Sigmoid colon (tissue), 3 donors: ENCODE data around the gene PTPRD.

Experiments
- POLR2A ChIP-seq, 2 donors: fragments of 450-650 bp; IDR thresholded peaks; one replicate each; pipeline ENCODE4 v1.6.1; 2016; ENCODE audit warnings: antibody characterized with exemption in 2 of 2, mild to moderate bottlenecking in 2 of 2, moderate library complexity in 2 of 2
- TF ChIP-seq, protein P1 (sequence below), 4 experiments: fragments of 450-650 bp in 3 of 4; fragments of 200-600 bp in 1 of 4; IDR thresholded peaks; one replicate each; pipeline ENCODE4 v1.5.1; 2016 to 2019; ENCODE audit warnings: antibody characterized with exemption in 4 of 4, mild to moderate bottlenecking in 3 of 4, moderate library complexity in 2 of 4

DNA sequence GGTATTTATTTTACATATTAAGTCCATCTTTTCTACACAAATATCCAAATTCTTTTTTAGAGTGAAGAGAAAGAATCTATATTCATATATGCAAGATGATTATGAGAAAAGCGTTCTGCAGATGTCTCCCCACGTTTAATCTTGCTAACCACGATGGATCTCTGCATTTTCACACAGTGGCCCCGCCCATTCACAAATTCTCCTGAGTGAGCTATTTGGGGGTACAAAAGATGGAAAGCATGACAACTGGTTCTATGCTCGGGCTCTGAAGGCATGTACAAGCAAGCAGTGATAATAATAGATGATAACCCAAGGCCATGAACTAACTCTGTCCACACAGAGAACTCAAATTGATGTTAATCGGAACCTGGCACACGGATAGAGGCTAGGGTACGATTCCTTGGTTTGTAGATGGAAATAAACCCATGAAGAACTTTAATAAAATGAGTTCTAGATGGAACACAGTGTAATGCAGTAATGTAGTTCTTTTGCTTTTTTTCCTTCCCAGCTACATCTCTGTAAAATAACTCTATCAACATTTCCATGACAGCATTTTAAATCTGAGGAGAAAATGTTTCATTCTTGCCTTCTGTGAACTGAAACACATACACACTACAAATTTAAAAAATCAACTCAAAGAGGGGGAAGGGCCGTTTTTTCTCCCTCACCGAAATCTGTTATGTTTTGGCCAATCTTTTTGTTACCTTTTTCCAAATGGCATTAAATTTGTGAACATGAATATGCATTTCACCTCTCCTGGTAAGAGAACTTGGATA, 1961.5 kb downstream of the PTPRD start:
- TF ChIP-seq, protein P1, sequence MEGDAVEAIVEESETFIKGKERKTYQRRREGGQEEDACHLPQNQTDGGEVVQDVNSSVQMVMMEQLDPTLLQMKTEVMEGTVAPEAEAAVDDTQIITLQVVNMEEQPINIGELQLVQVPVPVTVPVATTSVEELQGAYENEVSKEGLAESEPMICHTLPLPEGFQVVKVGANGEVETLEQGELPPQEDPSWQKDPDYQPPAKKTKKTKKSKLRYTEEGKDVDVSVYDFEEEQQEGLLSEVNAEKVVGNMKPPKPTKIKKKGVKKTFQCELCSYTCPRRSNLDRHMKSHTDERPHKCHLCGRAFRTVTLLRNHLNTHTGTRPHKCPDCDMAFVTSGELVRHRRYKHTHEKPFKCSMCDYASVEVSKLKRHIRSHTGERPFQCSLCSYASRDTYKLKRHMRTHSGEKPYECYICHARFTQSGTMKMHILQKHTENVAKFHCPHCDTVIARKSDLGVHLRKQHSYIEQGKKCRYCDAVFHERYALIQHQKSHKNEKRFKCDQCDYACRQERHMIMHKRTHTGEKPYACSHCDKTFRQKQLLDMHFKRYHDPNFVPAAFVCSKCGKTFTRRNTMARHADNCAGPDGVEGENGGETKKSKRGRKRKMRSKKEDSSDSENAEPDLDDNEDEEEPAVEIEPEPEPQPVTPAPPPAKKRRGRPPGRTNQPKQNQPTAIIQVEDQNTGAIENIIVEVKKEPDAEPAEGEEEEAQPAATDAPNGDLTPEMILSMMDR (IDR thresholded peaks at IDR 0.05) = no peak
- TF ChIP-seq POLR2A (IDR thresholded peaks at IDR 0.05) = no peak
